ENCODE measurements around the gene DKK1.

- TF ChIP-seq CTCF (optimal IDR thresholded peaks at IDR 0.05 in 1 of 3, IDR thresholded peaks at IDR 0.05 in 1 of 3, conservative IDR thresholded peaks at IDR 0.05 in 1 of 3; ENCODE audit: extremely low read depth in 1 of 3, insufficient read depth in 2 of 3, low read length in 3 of 3) (no peak), EZH2 (IDR thresholded peaks at IDR 0.05; ENCODE audit: low read length) (no peak)
These were observed 45.3 kb upstream of the DKK1 start for GRCh38 chr10:52268790-52269189.
